ENCODE data around the gene NDUFA13.

Gene NDUFA13

DNA sequence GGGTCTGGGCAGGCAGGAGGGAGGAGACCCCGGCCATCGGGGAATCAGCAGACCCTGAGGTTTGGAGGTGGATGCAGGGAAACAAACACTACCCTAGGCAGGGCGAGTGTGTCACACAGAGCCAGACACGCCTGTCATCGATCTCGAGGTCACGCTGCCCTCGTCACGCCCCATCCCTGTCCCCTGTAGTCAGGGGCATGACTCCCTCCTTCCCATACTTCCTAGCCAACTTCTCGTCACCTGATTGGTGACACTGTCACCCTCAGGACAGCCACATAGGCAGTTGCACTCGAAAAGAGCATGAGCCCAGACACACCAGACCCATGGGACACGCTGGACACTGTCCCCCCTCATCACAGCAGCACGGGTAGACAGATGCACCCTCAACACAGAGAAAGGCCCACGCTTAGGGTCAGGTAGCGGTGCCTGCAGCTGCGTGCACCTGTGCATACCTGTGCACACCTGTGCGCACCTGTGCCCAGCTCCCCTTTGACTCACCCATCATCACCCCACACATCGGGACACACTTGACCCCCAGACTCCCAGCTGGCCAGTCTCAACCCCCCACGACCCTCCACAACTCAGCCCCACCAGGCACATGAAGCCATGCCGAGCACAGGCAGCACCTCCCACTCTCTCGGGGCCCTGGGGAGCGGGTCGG, 33.9 kb downstream of the NDUFA13 start:
- FAIRE-seq, result no peak

- no peak for FAIRE-seq
Measured at GRCh38 chr19:19550485-19550929, 34.5 kb downstream of the NDUFA13 start.

GRCh38 chr19:19550972-19551852, 35.2 kb downstream of the NDUFA13 start:
- no peak for FAIRE-seq

DNA sequence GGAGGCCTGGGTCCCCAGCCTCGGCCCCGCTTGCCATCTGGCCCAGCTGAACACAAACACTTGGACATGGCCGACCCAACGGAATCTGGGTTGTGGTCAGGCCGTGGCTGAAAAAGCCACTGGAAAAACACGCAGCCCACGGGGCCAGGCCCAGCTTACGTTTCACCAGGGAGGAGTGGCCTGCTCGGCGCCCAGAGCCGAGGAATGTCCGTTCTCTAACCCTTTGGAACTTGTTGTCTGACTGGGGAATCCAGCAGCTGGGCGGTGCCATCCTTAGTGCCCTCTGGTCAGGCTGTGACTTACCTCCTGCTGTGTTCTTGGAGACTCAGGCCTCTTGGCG, 35.8 kb downstream of the NDUFA13 start:
- no peak for FAIRE-seq

- no peak for FAIRE-seq
Measured at GRCh38 chr19:19552798-19553197, 36.8 kb downstream of the NDUFA13 start.

GRCh38 chr19:19553670-19554069, 37.6 kb downstream of the NDUFA13 start:
- FAIRE-seq, result no peak

- no peak for FAIRE-seq
Measured at GRCh38 chr19:19554074-19555023, 38.3 kb downstream of the NDUFA13 start.

DNA sequence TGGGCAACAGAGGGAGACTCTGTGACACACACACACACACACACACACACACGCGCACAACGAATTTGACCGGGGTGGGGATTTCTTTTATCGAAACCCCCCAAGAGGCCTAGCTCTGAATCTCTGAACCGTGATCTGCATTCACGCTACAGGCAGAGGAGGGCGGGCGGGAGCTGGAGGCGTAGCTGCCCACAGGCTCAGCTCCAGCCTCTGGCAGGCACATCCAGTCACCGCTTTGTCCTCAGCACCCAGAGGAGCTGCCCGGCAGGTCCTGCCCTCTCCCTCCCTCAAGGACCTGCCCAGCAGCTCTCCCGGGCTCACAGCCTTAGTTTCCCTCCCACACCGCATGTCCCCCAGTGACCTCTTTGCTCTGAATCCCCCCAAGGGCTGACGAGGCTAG, 42.0 kb downstream of the NDUFA13 start:
- FAIRE-seq, result no peak

- no peak for FAIRE-seq
Measured at GRCh38 chr19:19558636-19559035, 42.6 kb downstream of the NDUFA13 start.

- no peak for FAIRE-seq
Measured at GRCh38 chr19:19559931-19560330, 43.9 kb downstream of the NDUFA13 start.

GRCh38 chr19:19561946-19562664, 46.1 kb downstream of the NDUFA13 start:
- no peak for FAIRE-seq

DNA sequence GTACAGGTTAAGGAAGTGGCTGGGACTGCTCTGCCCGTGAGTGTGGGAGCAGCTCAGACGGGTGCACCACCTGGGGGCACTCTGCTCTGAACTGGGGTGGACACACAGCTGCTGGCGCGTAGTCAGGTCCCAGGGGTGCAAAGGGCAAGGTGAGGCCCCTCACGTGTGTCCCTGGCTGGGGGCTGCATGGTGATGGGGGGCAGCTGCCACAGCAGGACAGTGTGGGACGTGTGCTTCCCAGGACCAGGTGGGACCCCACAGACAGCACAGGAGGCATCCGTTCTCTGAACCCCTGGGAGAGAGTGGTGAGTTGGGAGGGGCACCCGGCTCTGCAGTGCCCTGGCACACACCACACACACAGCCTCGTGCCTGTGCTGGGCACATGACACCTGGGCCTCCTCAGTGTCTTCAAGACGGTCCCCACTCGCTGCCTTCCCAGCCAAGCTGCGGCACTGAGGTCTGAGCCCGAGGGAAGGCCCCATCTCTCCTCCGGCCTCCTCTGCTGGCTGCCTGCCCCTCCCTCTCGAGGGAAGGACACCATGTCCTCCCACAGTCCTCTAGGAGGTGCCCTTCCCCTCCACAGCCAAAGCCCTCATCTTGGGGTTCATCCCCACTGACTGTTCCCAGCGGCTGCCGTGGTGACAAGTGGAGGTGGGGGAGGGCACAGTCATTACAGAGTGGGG, 46.8 kb downstream of the NDUFA13 start:
- FAIRE-seq, result no peak

- FAIRE-seq, result no peak
Measured at GRCh38 chr19:19563348-19563848, 47.4 kb downstream of the NDUFA13 start.

- no peak for FAIRE-seq
Measured at GRCh38 chr19:19566306-19566705, 50.3 kb downstream of the NDUFA13 start.

GRCh38 chr19:19567391-19567790, 51.4 kb downstream of the NDUFA13 start:
- no peak for FAIRE-seq

DNA sequence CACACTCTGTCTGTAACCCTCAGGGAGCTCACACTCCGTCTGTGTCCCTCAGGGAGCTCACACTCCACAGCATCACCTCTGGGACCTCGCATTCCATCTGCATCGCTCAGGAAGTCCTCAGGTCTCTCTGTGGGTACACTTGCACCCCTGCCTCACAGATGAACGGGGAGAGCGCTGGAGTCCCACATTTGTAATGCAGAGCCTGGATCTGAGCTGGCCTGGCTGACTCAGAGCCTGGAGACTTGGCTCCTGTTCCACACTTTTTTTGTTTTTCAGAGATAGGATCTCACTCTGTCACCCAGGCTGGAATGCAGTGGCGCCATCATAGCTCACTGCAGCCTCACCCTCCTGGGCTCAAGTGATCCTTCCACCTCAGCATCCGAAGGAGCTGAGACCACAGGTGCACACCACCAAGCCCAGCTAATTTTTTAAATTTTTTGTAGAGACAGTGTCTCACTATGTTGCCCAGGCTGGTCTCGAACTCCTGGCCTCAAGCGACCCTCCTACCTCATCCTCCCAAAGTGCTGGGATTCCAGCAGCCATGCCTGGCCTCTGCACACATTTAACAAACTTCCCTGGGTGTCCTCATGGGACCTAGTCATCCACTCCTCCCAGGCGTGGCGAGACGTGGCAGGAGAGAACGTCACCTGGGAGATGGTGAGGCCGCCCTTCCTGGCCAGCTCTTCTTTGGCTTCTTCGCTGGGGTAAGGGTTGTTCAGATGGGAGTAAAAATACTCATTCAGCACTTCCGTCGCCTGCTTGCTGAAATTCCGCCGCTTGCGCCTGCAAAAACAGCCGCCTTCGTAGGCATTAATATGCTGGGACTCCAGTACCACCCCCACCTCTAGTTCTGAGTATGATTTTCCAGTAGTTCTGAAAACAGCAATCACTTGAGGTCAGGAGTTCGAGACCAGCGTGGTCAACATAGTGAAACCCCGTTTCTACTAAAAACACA, 53.1 kb downstream of the NDUFA13 start:
- no peak for FAIRE-seq

DNA sequence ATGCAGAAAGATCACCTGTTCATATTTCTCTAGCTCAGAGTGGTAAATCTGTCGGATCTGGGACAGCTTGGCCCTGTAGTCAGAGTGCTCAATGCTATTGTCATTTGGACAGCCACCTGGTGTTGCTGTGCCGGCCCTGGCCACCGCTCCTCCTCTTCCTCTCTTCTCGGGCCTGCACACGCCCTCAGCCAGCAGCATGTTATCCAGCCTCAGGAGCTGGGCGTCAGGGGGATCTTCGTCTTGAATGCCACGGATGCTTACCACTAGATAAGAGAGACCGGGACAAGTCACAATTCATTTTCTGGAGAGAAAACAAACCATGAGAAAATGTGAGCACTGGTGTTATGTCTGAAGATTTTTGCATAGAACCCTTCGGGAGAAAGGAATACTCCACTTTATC, 54.5 kb downstream of the NDUFA13 start:
- FAIRE-seq, result no peak

GRCh38 chr19:19571071-19571786, 55.2 kb downstream of the NDUFA13 start:
- no peak for FAIRE-seq

- no peak for FAIRE-seq
Measured at GRCh38 chr19:19575411-19575810, 59.4 kb downstream of the NDUFA13 start.

Measured in G401.6 (cell line).